Smooth muscle cell of the brain vasculature (primary cell): ENCODE measurements around the gene ST6GAL1.
"Not testable (repeated sequence)": the region's sequence is repeated elsewhere in the genome, so short reads cannot be mapped to it uniquely, and the experiment has no call there.

Experiments
- DNase-seq: peaks from one replicate; pipeline ENCODE4 v3.0.0-alpha.2; 2012; ENCODE audit warnings: low read depth, low spot score

The ST6GAL1 gene, protein sequence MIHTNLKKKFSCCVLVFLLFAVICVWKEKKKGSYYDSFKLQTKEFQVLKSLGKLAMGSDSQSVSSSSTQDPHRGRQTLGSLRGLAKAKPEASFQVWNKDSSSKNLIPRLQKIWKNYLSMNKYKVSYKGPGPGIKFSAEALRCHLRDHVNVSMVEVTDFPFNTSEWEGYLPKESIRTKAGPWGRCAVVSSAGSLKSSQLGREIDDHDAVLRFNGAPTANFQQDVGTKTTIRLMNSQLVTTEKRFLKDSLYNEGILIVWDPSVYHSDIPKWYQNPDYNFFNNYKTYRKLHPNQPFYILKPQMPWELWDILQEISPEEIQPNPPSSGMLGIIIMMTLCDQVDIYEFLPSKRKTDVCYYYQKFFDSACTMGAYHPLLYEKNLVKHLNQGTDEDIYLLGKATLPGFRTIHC

GRCh38 chr3:186930143-186930640 is at the start of gene ST6GAL1:
Gene ST6GAL1 (plus strand): TSS chr3:186930526. CDS start chr3:187042704, 112,178 bp downstream.
- no peak for DNase-seq

DNA sequence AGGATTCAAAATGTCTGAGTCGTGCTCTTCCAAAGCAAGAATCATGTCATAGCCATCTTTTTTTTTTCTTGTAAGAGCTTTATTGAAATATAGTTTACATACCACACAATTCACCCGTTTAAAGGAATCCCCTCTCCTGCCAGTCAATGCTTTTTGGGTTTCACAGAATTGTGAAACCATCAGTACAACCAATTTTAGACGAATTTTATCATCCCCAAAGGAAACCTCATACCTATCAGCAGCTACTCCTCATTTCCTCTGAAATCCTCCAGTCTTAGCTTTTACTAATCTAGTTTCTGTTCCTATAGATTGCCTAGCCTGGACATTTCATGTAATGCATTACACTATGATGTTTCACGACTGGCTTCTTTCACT is 48.2 kb upstream of the ST6GAL1 start:
- DNase-seq = no peak

GRCh38 chr3:186882881-186883685 is 47.2 kb upstream of the ST6GAL1 start:
- DNase-seq = no peak

DNA sequence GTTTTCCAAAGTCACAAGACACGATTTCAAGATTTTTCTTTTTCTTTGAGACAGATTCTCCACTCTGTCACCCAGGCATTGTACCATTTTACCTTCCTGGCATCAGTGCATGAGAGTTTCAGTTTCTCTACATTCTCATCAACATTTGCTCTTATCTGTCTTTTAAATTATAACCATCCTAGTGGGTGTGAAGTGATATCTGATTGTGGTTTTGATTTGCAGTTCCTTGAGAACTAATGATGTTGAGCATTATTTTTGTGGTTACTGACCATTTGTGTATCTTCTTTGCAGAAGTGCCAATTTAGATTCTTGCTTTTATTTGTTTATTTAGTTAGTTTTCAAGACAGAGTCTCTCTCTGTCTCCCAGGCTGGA is 46.7 kb upstream of the ST6GAL1 start:
- no peak for DNase-seq

DNA sequence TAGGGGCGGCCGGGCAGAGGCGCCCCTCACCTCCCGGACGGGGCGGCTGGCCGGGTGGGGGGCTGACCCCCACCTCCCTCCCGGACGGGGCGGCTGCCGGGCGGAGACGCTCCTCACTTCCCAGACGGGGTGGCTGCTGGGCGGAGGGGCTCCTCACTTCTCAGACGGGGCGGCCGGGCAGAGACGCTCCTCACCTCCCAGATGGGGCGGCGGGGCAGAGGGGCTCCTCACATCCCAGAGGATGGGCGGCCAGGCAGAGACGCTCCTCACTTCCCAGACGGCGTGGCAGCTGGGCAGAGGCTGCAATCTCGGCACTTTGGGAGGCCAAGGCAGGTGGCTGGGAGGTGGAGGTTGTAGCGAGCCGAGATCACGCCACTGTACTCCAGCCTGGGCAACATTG is 45.5 kb upstream of the ST6GAL1 start:
- DNase-seq = not testable (repeated sequence)

GRCh38 chr3:186886202-186886981 is 43.9 kb upstream of the ST6GAL1 start:
- DNase-seq = no peak

DNA sequence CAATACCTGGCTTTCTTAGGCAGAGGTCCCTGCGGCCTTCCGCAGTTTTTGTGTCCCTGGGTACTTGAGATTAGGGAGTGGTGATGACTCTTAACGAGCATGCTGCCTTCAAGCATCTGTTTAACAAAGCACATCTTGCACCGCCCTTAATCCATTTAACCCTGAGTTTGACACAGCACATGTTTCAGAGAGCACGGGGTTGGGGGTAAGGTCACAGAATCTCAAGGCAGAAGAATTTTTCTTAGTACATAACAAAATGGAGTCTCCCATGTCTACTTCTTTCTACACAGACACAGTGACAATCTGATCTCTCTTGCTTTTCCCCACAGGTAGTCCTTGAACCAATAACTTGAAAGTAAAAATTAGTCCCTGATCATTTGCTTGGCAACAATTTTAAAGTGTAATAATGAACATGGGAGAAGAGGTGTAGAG is 42.8 kb upstream of the ST6GAL1 start:
- not testable (repeated sequence) for DNase-seq

DNA sequence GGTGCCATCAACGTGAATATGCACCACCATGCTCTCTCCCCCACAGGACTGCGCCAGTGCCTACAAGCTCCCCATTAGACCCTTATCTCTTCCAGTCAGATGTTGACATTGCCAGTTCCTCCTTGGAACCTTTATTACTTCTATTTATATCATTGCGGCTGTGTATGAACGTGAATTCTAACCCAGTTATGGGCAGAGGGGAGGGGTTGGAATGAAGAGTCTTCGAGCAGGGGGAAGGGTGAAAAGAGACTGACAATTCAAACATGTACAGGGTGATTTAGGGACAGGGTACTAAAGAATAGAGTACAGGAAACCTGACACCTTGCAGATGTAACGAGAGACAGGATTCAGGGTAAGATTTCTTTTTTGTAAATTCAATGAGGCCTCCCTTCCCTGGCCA is 41.8 kb upstream of the ST6GAL1 start:
- no peak for DNase-seq

DNA sequence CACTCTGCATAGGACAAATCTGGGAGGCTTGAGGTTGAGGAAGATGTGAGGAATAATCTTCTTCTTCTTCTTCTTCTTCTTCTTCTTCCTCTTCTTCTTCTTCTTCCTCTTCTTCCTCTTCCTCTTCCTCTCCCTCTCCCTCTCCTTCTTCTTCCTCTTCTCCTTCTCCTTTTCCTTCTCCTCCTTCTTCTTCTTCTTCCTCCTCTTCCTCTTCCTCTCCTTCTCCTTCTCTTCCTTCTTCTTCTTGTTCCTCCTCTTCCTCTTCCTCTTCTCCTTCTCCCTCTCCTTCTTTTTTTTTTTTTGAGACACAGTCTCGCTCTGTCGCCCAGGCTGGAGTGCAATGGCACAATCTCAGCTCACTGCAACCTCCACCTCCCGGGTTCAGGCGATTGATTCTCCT is 40.6 kb upstream of the ST6GAL1 start:
- not testable (repeated sequence) for DNase-seq

DNA sequence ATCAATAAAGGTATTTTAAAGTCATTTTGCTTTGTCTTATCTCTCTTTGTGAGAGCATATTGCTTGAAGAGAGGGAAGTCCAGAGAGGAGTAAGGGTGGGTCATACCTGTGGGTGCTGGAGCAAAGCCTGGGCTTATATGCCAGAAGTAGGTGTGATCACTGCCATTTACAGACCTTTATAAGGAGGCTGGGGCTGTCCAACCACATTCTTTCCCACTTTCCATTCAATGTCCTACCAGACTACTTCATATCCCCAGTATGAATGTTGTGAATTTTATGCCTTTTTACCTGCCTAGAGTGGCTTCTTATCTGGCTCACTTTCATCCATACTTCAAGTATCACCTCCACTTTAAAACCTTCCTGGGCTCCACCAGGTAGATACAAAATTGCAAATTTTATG is 39.4 kb upstream of the ST6GAL1 start:
- no peak for DNase-seq

DNA sequence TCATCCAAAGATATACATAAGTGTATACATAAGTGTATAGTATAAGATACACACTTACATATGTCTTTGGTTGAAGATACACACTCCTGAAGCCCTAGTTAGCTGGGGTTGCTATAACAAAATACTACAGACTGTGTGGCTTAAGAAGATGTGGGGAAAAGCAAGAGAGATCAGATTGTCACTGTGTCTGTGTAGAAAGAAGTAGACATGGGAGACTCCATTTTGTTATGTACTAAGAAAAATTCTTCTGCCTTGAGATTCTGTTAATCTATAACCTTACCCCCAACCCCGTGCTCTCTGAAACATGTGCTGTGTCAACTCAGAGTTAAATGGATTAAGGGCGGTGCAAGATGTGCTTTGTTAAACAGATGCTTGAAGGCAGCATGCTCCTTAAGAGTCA is 37.3 kb upstream of the ST6GAL1 start:
- not testable (repeated sequence) for DNase-seq

GRCh38 chr3:186895406-186895805 is 34.9 kb upstream of the ST6GAL1 start:
- no peak for DNase-seq

DNA sequence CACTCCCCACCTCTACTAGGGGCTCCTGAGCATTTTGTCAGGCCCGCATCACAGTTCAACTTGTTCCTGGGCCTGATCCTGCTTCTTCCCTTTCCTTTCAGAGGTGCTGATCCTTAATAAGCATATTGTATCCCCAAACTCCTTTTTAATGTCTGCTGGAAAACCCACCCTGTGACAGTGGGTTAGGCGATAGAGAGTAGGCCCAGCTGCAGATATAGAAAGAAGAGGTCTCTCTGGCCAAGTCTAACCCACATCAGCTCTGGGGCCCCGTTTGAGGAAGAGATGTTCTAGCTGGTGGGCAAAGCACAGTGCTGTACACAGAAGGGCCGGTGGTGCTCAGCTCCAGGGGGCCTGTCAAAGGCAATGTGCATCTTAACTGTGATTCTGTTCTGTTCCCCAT is 34.3 kb upstream of the ST6GAL1 start:
- DNase-seq = no peak

- no peak for DNase-seq
These were observed 33.5 kb upstream of the ST6GAL1 start for GRCh38 chr3:186896875-186897274.

GRCh38 chr3:186901135-186901734 is 29.1 kb upstream of the ST6GAL1 start:
- no peak for DNase-seq

DNA sequence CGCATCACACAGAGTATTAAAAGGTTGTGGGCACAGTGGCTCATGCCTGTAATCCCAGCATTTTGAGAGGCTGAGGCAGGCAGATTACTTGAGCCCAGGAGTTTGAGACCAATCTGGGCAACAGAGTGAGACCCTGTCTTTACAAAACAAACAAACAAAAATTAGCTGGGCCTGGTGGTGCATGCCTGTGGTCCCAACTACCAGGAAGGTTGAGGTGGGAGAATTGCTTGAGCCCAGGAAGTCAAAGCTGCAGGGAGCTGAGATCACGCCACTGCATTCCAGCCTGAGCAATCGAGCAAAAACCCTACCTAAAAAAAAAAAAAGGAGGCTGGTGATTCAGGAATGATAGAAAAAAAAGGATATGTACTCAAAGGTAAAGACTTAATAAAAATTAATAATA is 28.2 kb upstream of the ST6GAL1 start:
- DNase-seq = no peak

- DNase-seq = no peak
These were observed 27.6 kb upstream of the ST6GAL1 start for GRCh38 chr3:186902713-186903112.

- DNase-seq = not testable (repeated sequence)
These were observed 26.6 kb upstream of the ST6GAL1 start for GRCh38 chr3:186903676-186904075.

DNA sequence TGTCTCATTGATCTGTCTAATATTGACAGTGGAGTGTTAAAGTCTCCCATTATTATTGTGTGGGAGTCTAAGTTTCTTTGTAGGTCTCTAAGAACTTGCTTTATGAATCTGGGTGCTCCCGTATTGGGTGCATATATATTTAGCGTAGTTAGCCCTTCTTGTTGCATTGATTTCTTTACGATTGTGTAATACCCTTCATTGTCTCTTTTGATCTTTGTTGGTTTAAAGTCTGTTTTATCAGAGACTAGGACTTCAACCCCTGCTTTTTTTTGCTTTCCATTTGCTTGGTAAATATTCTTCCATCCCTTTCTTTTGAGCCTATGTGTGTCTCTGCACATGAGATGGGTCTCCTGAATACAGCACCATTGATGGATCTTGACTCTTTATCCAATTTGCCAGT is 23.3 kb upstream of the ST6GAL1 start:
- DNase-seq = not testable (repeated sequence)

- no peak for DNase-seq
These were observed 21.1 kb upstream of the ST6GAL1 start for GRCh38 chr3:186909078-186909853.
